Iris pigment epithelial cell (primary cell): ENCODE results near the gene RRP12.
"Not testable (repeated sequence)": the region's sequence is repeated elsewhere in the genome, so short reads cannot be mapped to it uniquely, and the experiment has no call there.

Experiments used
- DNase-seq: peaks from one replicate; pipeline ENCODE4 v3.0.0-alpha.2; 2011; ENCODE audit warnings: low read depth

The RRP12 gene, protein sequence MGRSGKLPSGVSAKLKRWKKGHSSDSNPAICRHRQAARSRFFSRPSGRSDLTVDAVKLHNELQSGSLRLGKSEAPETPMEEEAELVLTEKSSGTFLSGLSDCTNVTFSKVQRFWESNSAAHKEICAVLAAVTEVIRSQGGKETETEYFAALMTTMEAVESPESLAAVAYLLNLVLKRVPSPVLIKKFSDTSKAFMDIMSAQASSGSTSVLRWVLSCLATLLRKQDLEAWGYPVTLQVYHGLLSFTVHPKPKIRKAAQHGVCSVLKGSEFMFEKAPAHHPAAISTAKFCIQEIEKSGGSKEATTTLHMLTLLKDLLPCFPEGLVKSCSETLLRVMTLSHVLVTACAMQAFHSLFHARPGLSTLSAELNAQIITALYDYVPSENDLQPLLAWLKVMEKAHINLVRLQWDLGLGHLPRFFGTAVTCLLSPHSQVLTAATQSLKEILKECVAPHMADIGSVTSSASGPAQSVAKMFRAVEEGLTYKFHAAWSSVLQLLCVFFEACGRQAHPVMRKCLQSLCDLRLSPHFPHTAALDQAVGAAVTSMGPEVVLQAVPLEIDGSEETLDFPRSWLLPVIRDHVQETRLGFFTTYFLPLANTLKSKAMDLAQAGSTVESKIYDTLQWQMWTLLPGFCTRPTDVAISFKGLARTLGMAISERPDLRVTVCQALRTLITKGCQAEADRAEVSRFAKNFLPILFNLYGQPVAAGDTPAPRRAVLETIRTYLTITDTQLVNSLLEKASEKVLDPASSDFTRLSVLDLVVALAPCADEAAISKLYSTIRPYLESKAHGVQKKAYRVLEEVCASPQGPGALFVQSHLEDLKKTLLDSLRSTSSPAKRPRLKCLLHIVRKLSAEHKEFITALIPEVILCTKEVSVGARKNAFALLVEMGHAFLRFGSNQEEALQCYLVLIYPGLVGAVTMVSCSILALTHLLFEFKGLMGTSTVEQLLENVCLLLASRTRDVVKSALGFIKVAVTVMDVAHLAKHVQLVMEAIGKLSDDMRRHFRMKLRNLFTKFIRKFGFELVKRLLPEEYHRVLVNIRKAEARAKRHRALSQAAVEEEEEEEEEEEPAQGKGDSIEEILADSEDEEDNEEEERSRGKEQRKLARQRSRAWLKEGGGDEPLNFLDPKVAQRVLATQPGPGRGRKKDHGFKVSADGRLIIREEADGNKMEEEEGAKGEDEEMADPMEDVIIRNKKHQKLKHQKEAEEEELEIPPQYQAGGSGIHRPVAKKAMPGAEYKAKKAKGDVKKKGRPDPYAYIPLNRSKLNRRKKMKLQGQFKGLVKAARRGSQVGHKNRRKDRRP (N-terminal part only)

DNA sequence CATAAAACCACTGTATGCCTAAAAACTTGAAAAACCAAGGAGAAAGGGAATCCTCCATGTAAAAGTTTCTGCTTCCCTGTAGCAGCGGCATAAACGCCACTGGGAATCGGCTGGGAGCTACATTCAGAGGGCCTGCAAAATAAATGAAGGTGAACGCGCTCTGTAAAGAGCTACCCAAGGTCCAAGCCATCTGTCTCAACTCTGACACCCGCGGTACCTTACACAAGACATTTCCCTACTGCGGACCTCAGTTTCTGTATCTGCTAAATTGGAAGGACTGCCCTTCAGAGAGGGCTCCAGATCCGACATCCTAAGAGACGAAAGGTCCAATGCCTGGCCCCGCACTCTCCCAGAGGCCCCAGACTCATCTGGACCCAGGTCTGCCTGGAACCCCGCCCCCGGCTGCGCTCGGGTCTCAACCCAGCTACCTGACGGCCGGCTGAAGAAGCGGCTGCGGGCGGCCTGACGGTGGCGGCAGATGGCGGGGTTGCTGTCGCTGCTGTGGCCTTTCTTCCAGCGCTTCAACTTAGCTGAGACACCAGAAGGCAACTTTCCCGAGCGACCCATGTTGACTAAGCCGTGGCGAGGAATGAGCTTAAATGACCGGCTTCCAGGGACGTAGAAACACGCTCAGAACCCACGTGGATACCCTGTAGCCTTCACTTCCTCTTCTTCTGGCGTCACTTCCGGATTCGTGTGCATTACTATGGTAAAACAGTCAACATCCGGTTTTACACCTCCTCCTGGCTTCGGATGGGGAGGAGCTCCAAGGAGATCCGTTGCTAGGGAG is at the start of gene RRP12:
Gene RRP12 (minus strand): TSS at position 676 of the 790 bp plus-strand sequence. CDS start 109 bp downstream, at position 567.
- DNase-seq = peak; percentile 98

DNA sequence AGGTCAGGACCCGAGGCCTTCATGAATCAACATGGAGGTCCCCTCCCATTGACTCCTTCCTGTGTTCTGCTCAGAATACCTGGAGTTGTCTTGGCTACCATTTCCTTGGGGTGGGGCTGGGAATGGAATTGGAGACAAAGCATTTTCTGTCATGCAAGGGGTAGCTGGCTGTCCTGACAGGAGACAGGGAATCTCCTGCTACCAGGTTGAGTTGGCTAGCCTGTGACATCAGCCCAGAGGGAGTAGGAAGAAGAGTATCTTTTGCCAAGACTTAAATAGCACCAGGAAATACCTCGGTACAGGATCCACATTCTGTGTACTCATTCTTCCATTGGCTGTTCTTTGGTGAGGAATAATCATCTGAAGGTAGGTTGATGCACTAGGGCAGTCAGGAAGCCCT is 49.7 kb upstream of the RRP12 start:
- DNase-seq = no peak

DNA sequence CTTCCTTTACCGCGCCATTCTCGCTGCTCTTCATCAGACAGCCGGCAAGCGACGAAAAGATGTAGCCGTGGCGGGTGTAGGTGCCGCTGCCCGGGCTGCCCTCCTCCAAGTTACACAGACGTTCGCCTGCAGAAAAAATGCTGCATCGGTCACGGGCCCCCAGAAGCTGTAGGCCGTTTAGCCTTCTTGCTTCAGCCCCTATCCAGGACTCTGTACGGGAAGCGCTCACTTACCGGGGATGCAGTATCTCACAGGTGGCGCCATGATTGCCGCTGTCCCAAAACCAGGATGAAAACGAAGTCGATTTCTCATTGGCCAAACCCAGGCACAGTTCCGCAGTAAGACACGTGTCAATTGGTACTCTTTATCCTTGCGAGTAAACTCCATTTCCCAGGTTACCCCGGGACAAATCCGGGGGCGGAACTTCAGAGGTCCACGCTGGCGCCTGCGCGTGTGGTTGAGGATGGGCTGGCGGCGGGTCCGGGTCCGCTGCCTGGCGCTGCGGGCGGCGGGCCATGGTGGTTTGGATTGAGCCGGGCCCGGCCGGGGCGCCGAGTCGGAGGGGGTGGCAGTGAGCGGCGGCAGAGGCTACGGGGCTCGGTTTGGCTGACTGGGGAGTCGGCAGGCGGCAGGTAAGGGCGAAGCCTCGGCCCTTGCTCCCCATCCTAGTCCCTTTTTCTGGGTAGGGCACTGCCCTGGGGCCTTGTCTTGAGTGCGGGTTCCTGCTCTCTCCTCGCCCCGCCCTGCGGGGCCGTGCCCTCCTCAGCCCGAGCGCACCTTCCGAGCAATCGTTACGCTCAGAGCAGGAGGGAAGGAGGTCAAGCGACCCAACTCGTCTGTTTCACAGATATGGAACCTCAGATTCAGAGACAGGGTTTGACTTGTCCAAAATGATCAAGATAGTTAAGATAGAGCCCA is 44.8 kb upstream of the RRP12 start, which contains the start of the genes EXOSC1 and ZDHHC16:
Gene EXOSC1 (minus strand): TSS at position 285 of the 918 bp plus-strand sequence. CDS start 21 bp downstream, at position 264.
Gene ZDHHC16 (plus strand): TSS at position 454 of the 918 bp plus-strand sequence. CDS start 5,501 bp downstream, outside the sequence.
- peak; percentile 98 for DNase-seq

DNA sequence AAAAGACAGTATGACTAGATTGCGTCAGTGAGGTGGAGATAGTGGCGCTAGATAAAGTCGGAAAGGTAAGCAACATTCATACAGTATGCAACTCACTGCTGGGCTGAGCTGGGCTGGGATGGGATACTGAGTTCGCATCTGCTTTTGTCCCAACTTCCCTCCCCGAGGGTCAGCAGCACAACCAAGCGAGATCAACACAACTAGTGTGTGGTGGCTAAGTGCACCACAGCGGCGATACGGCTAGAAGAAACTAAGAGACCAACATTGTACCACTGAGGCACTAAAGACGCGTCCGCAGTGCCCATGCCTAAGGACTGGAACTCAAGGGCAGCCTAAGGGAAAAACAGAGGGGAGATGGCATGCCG is 44.2 kb upstream of the RRP12 start:
- DNase-seq = no peak

DNA sequence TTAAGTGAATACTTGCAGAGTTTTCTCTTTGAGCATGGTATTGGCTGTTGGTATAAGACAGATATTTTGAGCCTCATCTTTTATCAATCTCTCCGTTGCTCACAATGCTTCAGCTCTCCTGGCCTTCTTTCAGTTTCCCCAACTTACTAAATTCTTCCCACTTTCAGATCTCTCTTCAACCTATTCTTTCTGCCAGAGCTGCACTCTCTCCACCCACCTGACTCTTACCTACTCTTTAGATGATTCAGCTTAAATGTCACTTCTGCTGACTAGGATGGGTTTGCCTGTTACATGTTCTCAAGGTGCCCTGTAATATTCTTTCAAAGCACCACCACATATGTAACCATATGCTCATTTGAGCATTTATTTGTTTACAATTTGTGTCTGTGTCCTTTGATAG is 43.1 kb upstream of the RRP12 start:
- no peak for DNase-seq

DNA sequence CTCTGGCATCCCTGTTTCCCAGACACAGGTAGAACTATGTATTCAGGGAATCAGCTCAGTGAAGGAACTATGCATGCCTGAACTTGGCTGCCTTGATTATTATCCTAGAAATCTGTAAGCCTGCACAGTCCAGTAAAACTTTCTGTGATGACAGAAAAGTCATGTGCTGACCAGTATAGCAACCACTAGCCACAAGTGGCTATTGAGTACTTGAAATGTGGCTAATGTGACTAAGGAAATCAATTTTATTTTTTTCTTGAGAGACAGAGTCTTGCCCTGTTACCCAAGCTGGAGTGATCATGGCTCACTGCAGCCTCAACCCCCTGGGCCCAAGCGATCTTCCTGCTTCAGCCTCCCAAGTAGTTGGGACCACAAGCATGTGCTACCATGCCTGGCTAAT is 41.1 kb upstream of the RRP12 start:
- DNase-seq = no peak

GRCh38 chr10:97435211-97435610 is 34.1 kb upstream of the RRP12 start:
- DNase-seq = no peak

DNA sequence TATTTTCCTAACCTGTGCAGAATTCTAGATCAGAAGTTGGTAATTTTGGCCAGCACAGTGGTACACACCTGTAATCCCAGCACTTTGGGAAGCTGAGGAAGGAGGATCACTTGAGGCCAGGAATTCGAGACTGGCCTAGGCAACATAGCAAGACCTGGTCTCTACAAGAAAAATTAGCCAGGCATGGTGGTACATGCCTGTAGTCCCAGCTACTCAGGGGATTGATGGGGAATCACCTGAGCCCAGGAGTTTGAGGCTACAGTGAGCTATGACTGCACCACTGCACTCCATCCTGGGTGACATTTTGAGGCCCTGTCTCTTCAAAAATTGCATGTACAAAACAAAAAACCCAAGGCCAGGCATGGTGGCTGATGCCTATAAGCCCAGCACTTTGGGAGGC is 33.4 kb upstream of the RRP12 start:
- no peak for DNase-seq

DNA sequence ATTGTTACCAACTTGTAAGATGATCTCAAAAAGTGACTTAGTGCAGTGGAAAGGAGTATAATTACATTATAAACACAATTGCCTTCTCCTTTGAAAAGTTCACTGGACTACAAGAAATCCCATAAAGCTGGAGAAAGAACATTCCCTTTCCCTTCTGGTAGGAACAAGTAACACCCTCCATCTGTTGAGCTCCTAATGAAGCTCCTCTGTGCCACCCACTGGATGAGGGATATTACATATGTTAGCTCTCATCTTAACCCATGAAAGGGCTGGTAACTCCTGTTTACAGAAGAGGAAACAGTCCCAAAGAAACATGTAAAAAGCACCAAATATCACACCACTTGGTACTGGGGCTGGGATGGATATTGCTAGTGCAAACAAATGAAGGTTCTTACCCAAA is 32.9 kb upstream of the RRP12 start:
- no peak for DNase-seq

- DNase-seq = peak; percentile 60
Measured at GRCh38 chr10:97428572-97428981, 27.4 kb upstream of the RRP12 start.

DNA sequence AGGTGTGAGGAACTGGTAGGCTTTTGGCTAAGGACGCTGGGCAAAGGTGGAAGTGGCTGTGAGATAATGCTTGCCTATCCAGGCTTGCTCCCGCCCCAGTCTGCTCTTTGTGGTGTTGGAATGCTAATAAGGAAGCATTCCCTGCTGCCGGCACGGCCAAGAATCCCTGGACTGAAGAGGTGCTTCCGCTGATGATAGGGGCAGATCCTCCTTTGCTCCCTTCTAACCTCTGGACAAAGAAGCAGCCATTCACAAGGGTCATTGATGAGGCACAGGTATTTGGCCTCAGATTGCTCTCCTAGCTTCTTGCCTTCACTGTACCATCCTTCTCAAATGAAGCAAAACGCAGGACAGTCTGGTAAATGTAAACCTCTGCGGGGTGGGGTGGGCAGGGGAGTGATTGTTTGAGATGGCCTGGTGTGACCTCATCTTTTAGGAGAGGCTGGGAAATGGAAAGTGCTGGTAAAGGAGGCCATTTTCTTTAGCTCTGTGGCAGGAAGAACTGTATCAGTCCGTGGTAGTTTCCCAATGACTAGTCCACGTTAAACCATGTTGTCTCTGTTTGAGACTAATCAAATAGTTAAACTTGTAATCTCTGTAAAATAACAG is 26.5 kb upstream of the RRP12 start:
- peak; percentile 48 for DNase-seq

GRCh38 chr10:97426776-97427570 is 25.8 kb upstream of the RRP12 start:
- no peak for DNase-seq

GRCh38 chr10:97425964-97426775 is 25.0 kb upstream of the RRP12 start, which contains the start of gene PGAM1:
TSS of gene PGAM1 (plus strand) at chr10:97426191. CDS start at chr10:97426308, 117 bp downstream.
- DNase-seq = peak; percentile 95

- not testable (repeated sequence) for DNase-seq
Measured at GRCh38 chr10:97423757-97424098, 22.6 kb upstream of the RRP12 start.

DNA sequence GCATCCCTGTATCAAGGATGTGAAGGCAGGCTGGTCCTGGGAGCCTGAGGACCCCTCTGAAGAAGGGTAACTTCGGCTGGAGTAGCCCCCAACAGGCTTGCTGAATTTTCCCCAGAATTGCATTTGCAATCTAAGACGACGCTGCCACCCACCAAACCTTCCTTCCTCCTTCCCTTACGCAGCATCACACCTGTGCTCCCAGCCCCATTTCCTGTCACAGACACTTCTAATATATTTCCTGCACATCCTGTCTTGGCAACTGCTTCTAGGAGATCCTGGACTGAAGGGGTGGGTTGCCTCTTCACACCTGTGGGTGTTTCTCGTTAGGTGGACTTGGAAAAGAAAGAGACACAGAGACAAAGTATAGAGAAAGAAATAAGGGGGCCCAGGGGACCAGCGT is 15.4 kb upstream of the RRP12 start:
- DNase-seq = no peak

DNA sequence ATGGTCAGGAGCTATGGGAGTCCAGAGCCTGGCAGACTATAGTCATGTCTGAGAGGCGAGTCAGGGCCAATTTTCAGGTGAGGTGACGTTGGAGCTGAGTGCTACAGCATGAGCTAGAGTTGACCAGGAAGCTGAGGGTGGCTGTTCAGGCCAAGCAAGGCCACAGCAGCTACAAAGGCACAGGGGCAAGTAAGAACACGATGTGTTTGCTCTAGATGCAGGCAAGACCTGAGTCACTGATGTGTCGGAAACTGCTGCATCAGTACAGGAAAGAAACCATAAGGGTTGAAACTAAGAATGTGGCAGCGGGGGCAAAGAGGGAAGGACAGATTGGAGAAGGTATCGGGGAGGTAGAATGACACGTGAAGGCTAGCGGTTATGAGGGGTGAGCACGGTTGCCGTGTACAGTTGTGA is 11.8 kb upstream of the RRP12 start:
- peak; percentile 58 for DNase-seq

- DNase-seq = peak; percentile 77
Measured at GRCh38 chr10:97411406-97411805, 10.3 kb upstream of the RRP12 start.

DNA sequence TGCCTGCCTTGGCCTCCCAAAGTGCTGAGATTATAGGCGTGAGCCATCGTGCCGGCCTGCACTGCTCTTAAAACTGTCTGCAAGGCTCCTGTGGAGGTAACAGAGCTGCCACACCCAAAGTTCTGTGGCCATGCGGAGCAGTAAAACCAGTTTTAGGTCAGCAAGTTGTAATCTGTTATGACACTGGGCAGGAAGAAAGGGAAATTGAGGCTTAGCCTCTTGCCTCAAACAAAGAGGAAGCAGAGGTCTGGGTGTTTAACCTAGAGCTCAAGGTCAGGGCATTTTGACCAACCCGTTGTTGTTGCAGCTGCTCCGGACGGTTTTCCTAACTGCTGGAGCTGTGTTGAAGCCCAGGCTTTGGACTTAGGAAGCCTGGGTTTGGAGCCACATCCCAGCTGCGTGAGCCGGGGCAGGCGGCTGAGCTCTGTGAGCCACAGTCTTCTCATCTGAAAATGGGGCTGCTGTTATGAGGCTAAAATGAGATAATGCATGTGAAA is 7.4 kb upstream of the RRP12 start:
- no peak for DNase-seq
